MM.1S (cell line): ENCODE measurements around the gene CLCF1.
A peak's percentile ranks its signal among the peaks of the same experiment; 100 is the strongest.

ENCODE experiments used
- DNase-seq: peaks from one replicate; pipeline ENCODE4 v3.0.0-alpha.2; 2015
- H2AFZ ChIP-seq: fragments of 300-600 bp; sonication (generic); 2 replicates; pipeline ENCODE4 v1.6.0; 2016; ENCODE audit warnings: antibody characterized with exemption, low read length
- H3F3A ChIP-seq: fragments of 300-600 bp; sonication (generic); 2 replicates; pipeline ENCODE4 v1.6.1; 2016; ENCODE audit warnings: mild to moderate bottlenecking, antibody characterized with exemption, low read length, moderate library complexity, mixed read lengths; ENCODE audit not compliant: insufficient read depth
- H3K27ac ChIP-seq: fragments of 300-600 bp; sonication (generic); 2 replicates; pipeline ENCODE4 v1.5.1; 2016; ENCODE audit warnings: mild to moderate bottlenecking, low read length
- H3K27me3 ChIP-seq: fragments of 300-600 bp; sonication (generic); replicated peaks from 2 replicates; pipeline ENCODE4 v1.6.0; 2016; ENCODE audit warnings: low read length; ENCODE audit not compliant: insufficient read depth
- H3K36me3 ChIP-seq: fragments of 300-600 bp; sonication (generic); replicated peaks from 2 replicates; pipeline ENCODE4 v1.6.1; 2016; ENCODE audit warnings: mild to moderate bottlenecking, low read length, mixed read lengths; ENCODE audit not compliant: insufficient read depth
- H3K4me1 ChIP-seq: fragments of 300-600 bp; sonication (generic); 2 replicates; pipeline ENCODE4 v1.6.1; 2016; ENCODE audit warnings: low read length, mixed read lengths
- H3K4me2 ChIP-seq: fragments of 300-600 bp; sonication (generic); 2 replicates; pipeline ENCODE4 v1.6.0; 2016; ENCODE audit warnings: low read depth, low read length
- H3K4me3 ChIP-seq: fragments of 300-600 bp; sonication (generic); 2 replicates; pipeline ENCODE4 v1.5.1; 2016; ENCODE audit warnings: low read length, mixed read lengths
- H3K79me2 ChIP-seq: fragments of 300-600 bp; sonication (generic); 2 replicates; pipeline ENCODE4 v1.6.1; 2016; ENCODE audit warnings: mixed run types, low read length, mixed read lengths
- H3K9ac ChIP-seq: fragments of 300-600 bp; sonication (generic); 2 replicates; pipeline ENCODE4 v1.6.1; 2016; ENCODE audit warnings: low read length, mixed read lengths
- H3K9me2 ChIP-seq: fragments of 300-600 bp; sonication (generic); replicated peaks from 2 replicates; pipeline ENCODE4 v1.6.1; 2016; ENCODE audit warnings: mild to moderate bottlenecking, low read length, mixed read lengths; ENCODE audit not compliant: insufficient read depth
- H3K9me3 ChIP-seq: fragments of 300-600 bp; sonication (generic); replicated peaks from 2 replicates; pipeline ENCODE4 v1.6.1; 2016; ENCODE audit warnings: mild to moderate bottlenecking, low read length, mixed read lengths; ENCODE audit not compliant: insufficient read depth
- H4K20me1 ChIP-seq: fragments of 300-600 bp; sonication (generic); 2 replicates; pipeline ENCODE4 v1.6.1; 2016; ENCODE audit warnings: mild to moderate bottlenecking, low read length, moderate library complexity, mixed read lengths; ENCODE audit not compliant: insufficient read depth
- EZH2 ChIP-seq: fragments of 300-600 bp; sonication (generic); optimal IDR thresholded peaks from 2 replicates; pipeline ENCODE3; 2017; ENCODE audit warnings: low read depth, mild to moderate bottlenecking, antibody characterized with exemption, low read length, mixed read lengths
- EZH2phosphoT487 ChIP-seq: fragments of 300-600 bp; sonication (generic); IDR thresholded peaks from 2 replicates; pipeline ENCODE4 v1.6.1; 2018; ENCODE audit warnings: antibody characterized with exemption, low read length
- TF ChIP-seq, protein P1 (sequence below): fragments of 300-600 bp; sonication (generic); IDR thresholded peaks from 2 replicates; pipeline ENCODE4 v1.5.1; 2016; ENCODE audit warnings: antibody characterized with exemption, low read length, mixed read lengths

Gene CLCF1

DNA sequence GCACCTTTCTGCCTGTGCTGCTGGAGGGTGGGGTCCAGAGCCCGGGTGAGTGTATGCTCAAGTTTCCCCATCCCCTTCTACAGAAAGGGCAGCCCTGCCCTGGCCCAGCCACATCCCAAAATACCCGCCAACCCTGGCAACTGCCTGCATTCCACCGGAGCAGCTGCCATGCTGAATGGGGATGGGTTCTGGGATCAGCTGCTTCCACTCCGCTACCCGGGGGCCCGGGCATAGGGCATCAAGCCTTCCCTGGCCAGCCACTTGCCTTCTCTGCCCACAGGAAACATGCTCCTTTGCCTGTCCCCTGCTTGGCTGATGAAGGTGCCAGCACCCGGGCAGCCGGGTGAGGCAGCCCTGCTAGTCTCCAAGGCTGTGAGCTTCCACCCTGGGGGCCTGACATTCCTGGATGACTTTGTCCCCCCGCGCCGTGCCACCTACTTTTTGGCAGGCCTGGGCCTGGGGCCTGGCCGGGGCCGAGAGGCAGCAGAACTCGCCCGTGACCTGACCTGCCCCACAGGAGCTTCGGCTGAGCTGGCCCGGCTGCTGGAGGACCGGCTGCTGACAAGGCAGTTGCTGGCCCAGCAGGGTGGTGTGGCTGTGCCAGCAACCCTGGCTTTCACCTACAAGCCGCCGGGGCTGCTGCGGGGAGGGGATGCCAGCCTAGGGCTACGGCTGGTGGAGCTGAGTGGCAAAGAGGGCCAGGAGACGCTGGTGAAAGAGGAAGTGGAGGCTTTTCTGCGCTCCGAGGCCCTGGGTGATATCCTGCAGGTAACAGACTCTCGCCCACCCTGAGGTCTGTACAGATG is 45.3 kb upstream of the CLCF1 start:
- TF ChIP-seq EZH2 (no peak), EZH2phosphoT487 (no peak)
- TF ChIP-seq, protein P1, sequence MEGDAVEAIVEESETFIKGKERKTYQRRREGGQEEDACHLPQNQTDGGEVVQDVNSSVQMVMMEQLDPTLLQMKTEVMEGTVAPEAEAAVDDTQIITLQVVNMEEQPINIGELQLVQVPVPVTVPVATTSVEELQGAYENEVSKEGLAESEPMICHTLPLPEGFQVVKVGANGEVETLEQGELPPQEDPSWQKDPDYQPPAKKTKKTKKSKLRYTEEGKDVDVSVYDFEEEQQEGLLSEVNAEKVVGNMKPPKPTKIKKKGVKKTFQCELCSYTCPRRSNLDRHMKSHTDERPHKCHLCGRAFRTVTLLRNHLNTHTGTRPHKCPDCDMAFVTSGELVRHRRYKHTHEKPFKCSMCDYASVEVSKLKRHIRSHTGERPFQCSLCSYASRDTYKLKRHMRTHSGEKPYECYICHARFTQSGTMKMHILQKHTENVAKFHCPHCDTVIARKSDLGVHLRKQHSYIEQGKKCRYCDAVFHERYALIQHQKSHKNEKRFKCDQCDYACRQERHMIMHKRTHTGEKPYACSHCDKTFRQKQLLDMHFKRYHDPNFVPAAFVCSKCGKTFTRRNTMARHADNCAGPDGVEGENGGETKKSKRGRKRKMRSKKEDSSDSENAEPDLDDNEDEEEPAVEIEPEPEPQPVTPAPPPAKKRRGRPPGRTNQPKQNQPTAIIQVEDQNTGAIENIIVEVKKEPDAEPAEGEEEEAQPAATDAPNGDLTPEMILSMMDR, result no peak
- H3K79me2 ChIP-seq, result no peaks in the 10 kb centered on the region
- no peaks in the 10 kb centered on the region for H3F3A ChIP-seq
- H3K4me2 ChIP-seq, result peak overlapping the region; percentile 25; the same call in 1 of the 2 replicates
- H3K4me1 ChIP-seq, result peaks cover 17% of the 10 kb centered on the region; the same call in 1 of the 2 replicates
- peaks cover 6% of the 10 kb centered on the region; the same call in 1 of the 2 replicates for H3K27me3 ChIP-seq
- peak overlapping the region; percentile 1; the same call in 1 of the 2 replicates for H3K9ac ChIP-seq
- H4K20me1 ChIP-seq, result no peaks in the 10 kb centered on the region
- peak; percentile 43 for DNase-seq
- H2AFZ ChIP-seq, result 0 out of 2 replicates have a peak overlapping the region, but pooled peaks have one; percentile 38
- no peaks in the 10 kb centered on the region for H3K36me3 ChIP-seq
- peak overlapping the region; percentile 3; the same call in 1 of the 2 replicates for H3K27ac ChIP-seq
- H3K4me3 ChIP-seq, result no peak overlapping the region
- no peaks in the 10 kb centered on the region for H3K9me3 ChIP-seq
- no peaks in the 10 kb centered on the region for H3K9me2 ChIP-seq

DNA sequence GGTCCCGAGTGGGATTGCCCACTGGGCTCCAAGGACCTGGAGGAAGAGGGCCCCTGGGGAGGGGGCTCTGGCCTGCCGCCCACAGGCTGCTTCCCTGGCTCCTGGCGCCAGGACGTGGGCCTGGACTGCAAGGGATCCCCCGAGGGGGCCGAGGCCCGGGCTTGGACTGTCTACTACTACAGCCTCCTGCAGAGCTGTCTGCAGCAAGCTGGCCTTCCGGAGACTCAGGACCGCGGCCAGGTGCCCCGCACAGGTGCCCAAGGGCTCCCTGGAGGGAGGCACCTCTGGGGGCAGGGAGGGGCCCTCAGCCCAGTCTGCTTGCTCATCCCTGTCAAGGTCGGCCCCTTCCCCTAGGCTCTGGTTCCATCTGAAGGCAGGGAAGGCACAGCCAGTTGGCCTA is 44.0 kb upstream of the CLCF1 start:
- Histone ChIP-seq H3K9me3 (no peaks in the 10 kb centered on the region), H4K20me1 (no peaks in the 10 kb centered on the region), H3K4me1 (peaks cover 17% of the 10 kb centered on the region; the same call in 1 of the 2 replicates), H3K4me2 (no peak overlapping the region), H2AFZ (no peak overlapping the region), H3K9ac (no peak overlapping the region), H3K9me2 (no peaks in the 10 kb centered on the region), H3K27me3 (peaks cover 6% of the 10 kb centered on the region; the same call in 1 of the 2 replicates), H3F3A (no peaks in the 10 kb centered on the region), H3K79me2 (no peaks in the 10 kb centered on the region), H3K4me3 (no peak overlapping the region), H3K27ac (no peak overlapping the region), H3K36me3 (no peaks in the 10 kb centered on the region)
- TF ChIP-seq, protein P1, result no peak
- TF ChIP-seq EZH2 (no peak), EZH2phosphoT487 (no peak)
- DNase-seq, result no peak

DNA sequence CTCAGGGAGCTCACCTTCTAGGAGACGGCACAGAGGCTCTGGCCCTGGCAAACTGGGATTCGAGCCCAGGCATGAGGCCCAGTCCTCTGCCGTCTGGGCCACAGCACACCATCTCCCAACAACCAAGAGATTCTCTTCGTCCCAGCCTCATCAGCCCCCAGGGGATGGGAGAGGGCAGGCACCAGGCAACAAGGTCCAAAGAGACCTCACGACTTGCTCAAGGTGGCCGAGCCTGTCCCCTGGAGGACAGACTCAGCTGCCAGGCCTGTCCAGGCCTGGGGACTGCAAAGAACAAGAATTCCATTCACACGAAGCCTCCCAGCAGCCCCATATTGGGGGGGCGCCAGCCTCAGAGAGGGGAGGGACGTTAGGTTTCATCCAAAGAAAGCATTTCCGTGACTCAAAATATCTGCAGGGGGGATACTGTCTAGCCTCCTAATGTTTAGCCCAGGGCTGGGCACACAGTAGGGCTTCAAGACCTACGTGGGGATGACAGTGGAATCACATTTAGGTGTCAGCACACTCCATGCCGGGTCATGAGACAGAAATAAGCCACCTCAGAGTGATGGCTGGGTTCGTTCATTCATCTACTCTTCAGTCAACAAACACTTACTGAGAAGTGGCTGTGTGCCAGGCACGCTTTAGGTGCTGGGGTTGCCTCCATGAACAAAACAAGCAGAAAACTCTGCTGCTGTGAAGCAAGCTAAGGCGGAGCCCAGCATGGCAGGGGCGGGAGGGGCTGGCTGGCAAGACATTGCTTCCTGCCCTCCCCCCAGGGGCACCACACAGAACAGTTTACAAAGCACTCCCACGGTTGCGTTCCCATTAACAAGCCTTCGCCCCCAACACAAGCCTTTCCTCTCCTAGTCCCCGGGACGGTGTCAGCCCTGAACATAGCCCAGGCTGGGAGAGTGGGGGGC is 43.3 kb upstream of the CLCF1 start:
- Histone ChIP-seq H3K4me1 (peaks cover 17% of the 10 kb centered on the region; the same call in 1 of the 2 replicates), H3K9ac (no peak overlapping the region)

More for the DNA sequence above, 43.3 kb upstream of the CLCF1 start:
- Histone ChIP-seq H3K4me2 (no peak overlapping the region), H4K20me1 (no peaks in the 10 kb centered on the region), H3K9me3 (no peaks in the 10 kb centered on the region), H3K27ac (no peak overlapping the region), H3K79me2 (no peaks in the 10 kb centered on the region), H3K36me3 (no peaks in the 10 kb centered on the region), H3K27me3 (peaks cover 6% of the 10 kb centered on the region; the same call in 1 of the 2 replicates), H2AFZ (no peak overlapping the region), H3F3A (no peaks in the 10 kb centered on the region), H3K9me2 (no peaks in the 10 kb centered on the region), H3K4me3 (no peak overlapping the region)
- no peak for DNase-seq
- TF ChIP-seq EZH2phosphoT487 (no peak), EZH2 (no peak)
- TF ChIP-seq, protein P1, result no peak
